Measurements from ENCODE around the gene ACHE. TPM values are rescaled to one million over a fixed set of nuclear protein-coding genes. Genes with fewer than 3 reads are reported as not detected.

Gene ACHE
- total and polyA plus RNA-seq, 8 donors, result 1.6 to 4.5 (median 2.7) TPM

- no peak overlapping the region for H3K27ac ChIP-seq
- H3K4me3 ChIP-seq, result no peak overlapping the region
- peaks cover 4 to 82% of the 10 kb centered on the region in 2 donors for H3K36me3 ChIP-seq
- H3K4me1 ChIP-seq, result peaks cover 21 to 34% of the 10 kb centered on the region in 2 donors
- DNase-seq (no peak), ATAC-seq (no peak)
- no peaks in the 10 kb centered on the region for H3K9me3 ChIP-seq
- H3K27me3 ChIP-seq, result peaks cover 0 to 6% of the 10 kb centered on the region in 2 donors
- intact Hi-C loops (cut with DNase I), result no loop called here
- TF ChIP-seq, protein P1, sequence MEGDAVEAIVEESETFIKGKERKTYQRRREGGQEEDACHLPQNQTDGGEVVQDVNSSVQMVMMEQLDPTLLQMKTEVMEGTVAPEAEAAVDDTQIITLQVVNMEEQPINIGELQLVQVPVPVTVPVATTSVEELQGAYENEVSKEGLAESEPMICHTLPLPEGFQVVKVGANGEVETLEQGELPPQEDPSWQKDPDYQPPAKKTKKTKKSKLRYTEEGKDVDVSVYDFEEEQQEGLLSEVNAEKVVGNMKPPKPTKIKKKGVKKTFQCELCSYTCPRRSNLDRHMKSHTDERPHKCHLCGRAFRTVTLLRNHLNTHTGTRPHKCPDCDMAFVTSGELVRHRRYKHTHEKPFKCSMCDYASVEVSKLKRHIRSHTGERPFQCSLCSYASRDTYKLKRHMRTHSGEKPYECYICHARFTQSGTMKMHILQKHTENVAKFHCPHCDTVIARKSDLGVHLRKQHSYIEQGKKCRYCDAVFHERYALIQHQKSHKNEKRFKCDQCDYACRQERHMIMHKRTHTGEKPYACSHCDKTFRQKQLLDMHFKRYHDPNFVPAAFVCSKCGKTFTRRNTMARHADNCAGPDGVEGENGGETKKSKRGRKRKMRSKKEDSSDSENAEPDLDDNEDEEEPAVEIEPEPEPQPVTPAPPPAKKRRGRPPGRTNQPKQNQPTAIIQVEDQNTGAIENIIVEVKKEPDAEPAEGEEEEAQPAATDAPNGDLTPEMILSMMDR (IDR thresholded peaks at IDR 0.05), result no peak
These were observed 10.1 kb downstream of the ACHE start for GRCh38 chr7:100885440-100886141.

DNA sequence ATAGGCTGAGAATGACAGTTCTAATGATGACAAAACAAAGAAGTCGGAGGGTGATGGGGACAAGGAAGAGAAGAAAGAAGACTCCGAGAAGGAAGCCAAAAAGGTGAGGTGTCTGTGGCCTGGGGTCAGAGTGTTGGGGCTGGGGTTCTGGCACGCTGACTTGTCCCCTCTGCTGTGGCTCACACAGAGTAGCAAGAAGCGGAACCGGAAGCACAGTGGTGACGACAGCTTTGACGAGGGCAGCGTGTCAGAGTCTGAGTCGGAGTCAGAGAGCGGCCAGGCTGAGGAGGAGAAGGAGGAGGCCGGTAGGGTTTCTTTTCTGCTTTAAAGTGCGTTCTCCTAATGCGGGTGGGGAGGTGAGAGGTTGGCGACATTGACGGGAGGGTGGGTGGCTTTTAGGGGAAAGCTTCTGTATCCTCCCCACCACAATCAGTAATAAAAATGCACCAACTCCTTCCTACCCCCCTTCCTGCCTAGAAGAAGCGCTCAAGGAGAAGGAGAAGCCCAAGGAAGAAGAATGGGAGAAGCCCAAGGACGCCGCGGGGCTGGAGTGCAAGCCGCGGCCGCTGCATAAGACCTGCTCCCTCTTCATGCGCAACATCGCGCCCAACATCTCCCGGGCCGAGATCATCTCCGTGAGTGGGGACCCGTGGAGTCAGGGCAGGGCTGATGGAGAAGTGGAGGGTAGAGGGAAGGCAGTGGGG, 10.8 kb downstream of the ACHE start:
- no peaks in the 10 kb centered on the region for H3K27me3 ChIP-seq
- no peak overlapping the region for H3K4me3 ChIP-seq
- ATAC-seq (no peak), DNase-seq (no peak)
- H3K36me3 ChIP-seq, result peaks cover 4 to 87% of the 10 kb centered on the region in 2 donors
- intact Hi-C loops (cut with DNase I), result no loop called here
- TF ChIP-seq, protein P1 (IDR thresholded peaks at IDR 0.05), result no peak
- no peaks in the 10 kb centered on the region for H3K9me3 ChIP-seq
- H3K27ac ChIP-seq, result no peak overlapping the region
- peaks cover 21 to 29% of the 10 kb centered on the region in 2 donors for H3K4me1 ChIP-seq

- TF ChIP-seq, protein P1 (IDR thresholded peaks at IDR 0.05), result no peak
- Histone ChIP-seq H3K27me3 (no peaks in the 10 kb centered on the region), H3K4me3 (no peak overlapping the region), H3K36me3 (peaks cover 4 to 97% of the 10 kb centered on the region in 2 donors), H3K4me1 (peaks cover 8 to 29% of the 10 kb centered on the region in 2 donors), H3K27ac (no peak overlapping the region), H3K9me3 (no peaks in the 10 kb centered on the region)
- intact Hi-C loops (cut with DNase I), result no loop called here
- no peak for DNase-seq
- no peak for ATAC-seq
These were observed 12.7 kb downstream of the ACHE start for GRCh38 chr7:100882785-100883526.

GRCh38 chr7:100882201-100882600, 13.5 kb downstream of the ACHE start:
- Histone ChIP-seq H3K4me1 (peaks cover 2 to 29% of the 10 kb centered on the region in 2 donors), H3K9me3 (no peaks in the 10 kb centered on the region), H3K4me3 (no peak overlapping the region), H3K36me3 (peaks cover 4 to 92% of the 10 kb centered on the region in 2 donors), H3K27ac (no peak overlapping the region), H3K27me3 (no peaks in the 10 kb centered on the region)
- ATAC-seq (no peak), DNase-seq (peak in 1 of 4 donors; percentile 71)
- TF ChIP-seq, protein P1 (IDR thresholded peaks at IDR 0.05), result no peak
- intact Hi-C loops (cut with DNase I), result no loop called here

DNA sequence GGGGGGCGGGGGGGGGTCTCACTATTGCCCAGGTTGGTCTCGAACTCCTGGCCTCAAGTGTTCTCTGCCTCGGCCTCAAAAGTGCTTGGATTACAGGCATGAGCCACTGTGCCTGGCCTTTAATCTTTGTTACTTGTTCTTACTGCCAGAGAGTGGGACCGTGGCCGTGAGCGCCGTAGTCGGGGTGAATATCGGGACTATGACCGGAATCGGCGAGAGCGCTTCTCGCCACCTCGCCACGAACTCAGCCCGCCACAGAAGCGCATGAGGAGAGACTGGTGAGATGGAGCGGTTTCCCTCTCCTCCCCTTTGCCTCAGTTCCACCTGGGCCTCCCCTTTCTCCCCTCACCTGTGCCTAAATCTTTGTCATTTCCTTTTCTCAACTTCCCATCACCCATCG, 14.6 kb downstream of the ACHE start:
- ATAC-seq, result no peak
- no peak overlapping the region for H3K4me3 ChIP-seq
- H3K4me1 ChIP-seq, result peaks cover 6 to 32% of the 10 kb centered on the region in 2 donors
- no peak overlapping the region for H3K27ac ChIP-seq
- no peak for DNase-seq
- TF ChIP-seq, protein P1 (IDR thresholded peaks at IDR 0.05), result no peak
- H3K27me3 ChIP-seq, result no peaks in the 10 kb centered on the region
- H3K36me3 ChIP-seq, result peaks cover under 1 to 82% of the 10 kb centered on the region in 2 donors
- H3K9me3 ChIP-seq, result no peaks in the 10 kb centered on the region
- intact Hi-C loops (cut with DNase I), result no loop called here
